ENCODE data around the gene ARL15.

GRCh38 chr5:53930457-53930856, 379.9 kb downstream of the ARL15 start:
- TF ChIP-seq, protein P1, sequence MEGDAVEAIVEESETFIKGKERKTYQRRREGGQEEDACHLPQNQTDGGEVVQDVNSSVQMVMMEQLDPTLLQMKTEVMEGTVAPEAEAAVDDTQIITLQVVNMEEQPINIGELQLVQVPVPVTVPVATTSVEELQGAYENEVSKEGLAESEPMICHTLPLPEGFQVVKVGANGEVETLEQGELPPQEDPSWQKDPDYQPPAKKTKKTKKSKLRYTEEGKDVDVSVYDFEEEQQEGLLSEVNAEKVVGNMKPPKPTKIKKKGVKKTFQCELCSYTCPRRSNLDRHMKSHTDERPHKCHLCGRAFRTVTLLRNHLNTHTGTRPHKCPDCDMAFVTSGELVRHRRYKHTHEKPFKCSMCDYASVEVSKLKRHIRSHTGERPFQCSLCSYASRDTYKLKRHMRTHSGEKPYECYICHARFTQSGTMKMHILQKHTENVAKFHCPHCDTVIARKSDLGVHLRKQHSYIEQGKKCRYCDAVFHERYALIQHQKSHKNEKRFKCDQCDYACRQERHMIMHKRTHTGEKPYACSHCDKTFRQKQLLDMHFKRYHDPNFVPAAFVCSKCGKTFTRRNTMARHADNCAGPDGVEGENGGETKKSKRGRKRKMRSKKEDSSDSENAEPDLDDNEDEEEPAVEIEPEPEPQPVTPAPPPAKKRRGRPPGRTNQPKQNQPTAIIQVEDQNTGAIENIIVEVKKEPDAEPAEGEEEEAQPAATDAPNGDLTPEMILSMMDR (conservative IDR thresholded peaks at IDR 0.05; ENCODE audit: low read length), result no peak
- no peak for TF ChIP-seq EZH2phosphoT487 (IDR thresholded peaks at IDR 0.05; ENCODE audit: borderline replicate concordance)

All from Loucy (cell line).